ENCODE results near the gene PLA2G7.
"Not testable (repeated sequence)": the region's sequence is repeated elsewhere in the genome, so short reads cannot be mapped to it uniquely, and the experiment has no call there.

The PLA2G7 gene

GRCh38 chr6:46748940-46749503, 13.8 kb upstream of the PLA2G7 start:
- no peak for DNase-seq (ENCODE audit: low read depth in 2 of 2)

GRCh38 chr6:46746696-46747095, 11.5 kb upstream of the PLA2G7 start, which contains the start of gene ANKRD66:
TSS of gene ANKRD66 (plus strand) at chr6:46746933. CDS start at chr6:46751949, 5,016 bp downstream.
- DNase-seq (ENCODE audit: low read depth in 2 of 2): no peak

GRCh38 chr6:46745973-46746372, 10.8 kb upstream of the PLA2G7 start:
- DNase-seq (ENCODE audit: low read depth in 2 of 2): no peak

DNA sequence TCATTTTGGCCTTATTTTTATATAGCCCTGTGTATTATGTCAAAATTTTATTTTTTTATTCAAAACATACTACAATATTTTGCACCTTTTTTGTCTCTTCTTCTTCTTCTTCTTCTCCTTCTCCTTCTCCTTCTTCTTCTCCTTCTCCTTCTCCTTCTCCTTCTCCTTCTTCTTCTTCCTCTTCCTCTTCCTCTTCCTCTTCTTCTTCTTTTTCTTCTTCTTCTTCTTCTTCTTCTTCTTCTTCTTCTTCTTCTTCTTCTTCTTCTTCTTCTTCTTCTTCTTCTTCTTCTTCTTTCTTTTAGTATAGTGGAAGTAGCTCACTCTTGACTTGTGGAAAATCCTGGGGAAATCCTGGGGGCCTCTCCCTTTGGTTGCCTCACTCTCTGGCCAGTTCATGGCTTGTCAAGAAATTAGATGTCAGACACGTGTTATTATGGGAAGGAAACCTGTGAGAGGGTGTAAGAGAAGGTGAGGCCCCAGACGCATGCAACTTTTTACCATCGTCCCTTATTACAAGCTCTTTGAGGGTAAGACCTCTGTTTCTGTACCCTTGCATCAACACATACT, 9.1 kb upstream of the PLA2G7 start:
- DNase-seq (ENCODE audit: low read depth in 2 of 2): not testable (repeated sequence)

- no peak for DNase-seq (ENCODE audit: low read depth in 2 of 2)
These were observed 8.4 kb upstream of the PLA2G7 start for GRCh38 chr6:46743425-46744158.

DNA sequence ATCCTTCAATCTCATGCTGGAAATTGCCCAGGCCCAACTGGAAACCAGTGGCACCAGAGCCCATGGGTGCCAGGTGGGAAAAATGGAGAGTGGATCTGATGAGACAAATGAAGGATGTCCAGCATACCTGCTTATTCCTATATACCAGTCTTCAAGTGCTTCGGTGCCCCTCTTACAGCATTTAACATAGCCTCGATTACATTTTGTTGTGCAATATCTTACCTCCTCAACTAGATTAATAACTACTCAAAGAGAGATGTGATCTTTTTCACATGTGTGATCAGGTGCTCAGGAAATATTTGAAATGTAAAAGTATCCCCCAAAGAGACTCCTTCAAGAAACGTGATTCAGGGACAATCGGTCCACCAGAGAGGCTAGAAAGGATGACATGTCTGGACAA, 6.7 kb upstream of the PLA2G7 start:
- DNase-seq (ENCODE audit: low read depth in 2 of 2): no peak

DNA sequence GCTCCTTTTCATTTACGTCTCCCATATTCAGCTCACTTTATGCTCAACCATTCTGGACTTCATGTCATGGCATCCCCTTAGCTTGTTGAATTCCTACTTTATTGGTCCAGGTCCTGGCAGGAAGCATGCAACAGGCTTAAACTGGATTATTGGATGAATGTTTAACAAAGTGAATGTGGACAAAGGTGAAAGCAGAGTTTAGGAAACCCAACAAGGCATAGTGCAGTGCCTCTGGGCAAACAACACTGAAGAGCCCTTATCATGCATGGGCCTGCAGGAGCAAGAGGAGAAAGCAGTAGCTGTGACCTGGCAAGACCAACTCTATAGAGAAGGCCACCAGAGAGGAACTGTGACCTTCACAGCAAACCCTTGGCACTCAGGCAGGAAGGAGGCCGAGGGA, 6.3 kb upstream of the PLA2G7 start:
- no peak for DNase-seq (ENCODE audit: low read depth in 2 of 2)

GRCh38 chr6:46736906-46737305, 1.7 kb upstream of the PLA2G7 start:
- no peak for DNase-seq (ENCODE audit: low read depth in 2 of 2)

- DNase-seq (ENCODE audit: low read depth in 2 of 2): no peak
These were observed 501 bp upstream of the PLA2G7 start for GRCh38 chr6:46735720-46736031.

DNA sequence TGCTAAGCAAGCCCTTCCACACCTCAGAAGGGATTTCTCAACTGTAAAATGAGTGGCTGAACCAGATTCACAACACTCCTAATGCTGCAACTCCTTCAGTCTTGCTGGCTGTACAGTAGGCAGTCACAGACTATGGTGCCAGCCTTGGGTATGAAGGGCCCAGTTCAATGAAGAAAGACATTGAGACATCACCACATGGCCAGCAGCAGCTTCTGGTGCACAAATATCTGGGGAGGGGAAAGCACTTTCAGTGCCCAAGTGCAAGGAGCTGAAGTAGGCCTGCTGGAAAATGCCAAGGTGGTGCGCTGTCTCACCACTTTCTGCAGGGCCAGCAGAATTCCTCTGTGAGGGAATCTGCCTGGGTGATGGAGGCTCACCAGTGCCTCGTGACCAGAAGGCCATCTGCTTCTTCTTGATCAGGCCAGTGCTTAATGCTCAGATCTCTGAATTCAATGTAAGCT, 1.8 kb downstream of the PLA2G7 start:
- DNase-seq (ENCODE audit: low read depth in 2 of 2): no peak

DNA sequence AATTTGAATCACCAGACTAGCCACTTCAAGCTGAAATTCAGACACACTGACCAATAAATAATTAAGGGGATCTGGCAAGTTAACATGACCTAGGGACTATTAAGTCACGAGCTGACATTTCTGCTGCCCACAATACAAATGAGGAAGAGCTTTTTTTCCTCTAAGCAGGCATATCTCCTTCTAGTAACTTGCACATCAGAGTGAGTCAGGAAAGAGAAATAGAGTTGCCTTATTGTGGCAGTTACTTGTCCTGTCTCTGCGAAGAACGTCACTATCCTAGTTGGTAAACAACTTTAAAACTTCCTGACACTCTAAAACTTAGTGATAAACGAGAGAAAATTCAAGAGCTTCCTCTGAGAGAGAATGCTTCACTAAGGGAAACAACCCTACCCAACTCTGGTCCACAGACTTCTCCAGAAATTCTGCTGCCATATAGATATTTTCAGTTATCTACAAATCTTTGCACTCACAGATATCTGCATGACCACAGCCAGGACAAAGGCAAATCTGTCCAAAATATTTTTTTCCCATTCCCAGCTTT, 4.2 kb downstream of the PLA2G7 start:
- DNase-seq (ENCODE audit: low read depth in 2 of 2): no peak

GRCh38 chr6:46729787-46730326, 5.3 kb downstream of the PLA2G7 start:
- no peak for DNase-seq (ENCODE audit: low read depth in 2 of 2)

DNA sequence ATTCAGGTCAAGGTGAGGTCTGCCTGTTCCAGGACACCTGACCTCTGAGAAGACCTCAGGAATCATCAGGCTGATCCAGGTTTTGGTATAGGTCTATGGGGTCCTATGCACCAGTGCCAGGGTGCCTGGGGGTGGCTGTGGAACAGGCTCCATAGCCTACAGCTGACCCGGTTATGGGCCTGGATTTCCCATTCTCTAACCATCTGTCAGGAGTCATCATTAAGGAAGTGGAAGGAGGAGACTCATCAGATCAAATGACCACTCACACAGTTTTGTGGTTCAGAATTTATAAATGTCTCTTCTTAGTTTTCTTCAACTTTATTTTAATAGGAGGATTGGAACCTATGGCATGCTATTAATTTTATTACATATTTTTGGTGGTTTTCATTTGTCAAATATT, 14.8 kb downstream of the PLA2G7 start:
- DNase-seq (ENCODE audit: low read depth in 2 of 2): no peak

DNA sequence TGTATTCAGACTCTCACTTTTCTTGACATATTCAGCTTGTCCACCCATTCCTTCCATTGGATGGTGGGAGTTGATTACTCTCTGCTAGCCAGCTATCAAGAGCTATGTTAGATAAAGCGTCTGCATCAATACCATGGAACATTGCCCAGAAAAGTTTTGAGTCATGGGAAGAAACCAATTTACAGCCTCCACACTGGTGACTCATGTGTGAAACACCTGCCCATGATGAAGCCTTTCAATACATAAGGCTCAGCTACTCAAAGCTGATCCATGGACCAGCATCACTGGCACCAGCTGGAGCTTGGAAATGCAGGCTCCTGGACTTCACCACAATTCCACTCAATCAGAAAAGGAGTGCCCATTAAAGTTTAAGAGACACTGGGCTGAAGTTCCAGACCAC, 16.1 kb downstream of the PLA2G7 start:
- no peak for DNase-seq (ENCODE audit: low read depth in 2 of 2)

- DNase-seq (ENCODE audit: low read depth in 2 of 2): no peak
These were observed 20.0 kb downstream of the PLA2G7 start for GRCh38 chr6:46715141-46715540.

GRCh38 chr6:46711491-46711890, 23.7 kb downstream of the PLA2G7 start:
- DNase-seq (ENCODE audit: low read depth in 2 of 2): no peak

GRCh38 chr6:46706464-46706863, 28.7 kb downstream of the PLA2G7 start:
- no peak for DNase-seq (ENCODE audit: low read depth in 2 of 2)

DNA sequence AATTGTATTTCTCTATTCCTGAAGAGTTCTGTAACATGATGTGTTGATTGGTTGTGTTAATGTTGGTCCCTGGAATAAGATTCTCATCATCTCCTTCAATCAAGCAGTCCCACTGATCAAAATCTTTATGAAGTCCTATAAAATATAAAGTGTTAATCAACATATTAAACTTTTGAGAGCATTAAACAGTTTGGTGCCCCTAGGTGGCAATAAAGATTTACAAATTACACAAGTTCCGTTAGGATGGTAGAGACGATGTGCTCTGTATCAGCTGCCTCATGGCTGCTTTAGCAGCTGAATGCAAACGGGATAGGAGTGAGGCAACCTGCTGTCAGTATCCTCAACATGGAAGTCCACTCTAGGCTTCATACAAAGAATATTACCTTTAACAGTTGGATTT, 30.6 kb downstream of the PLA2G7 start:
- no peak for DNase-seq (ENCODE audit: low read depth in 2 of 2)

- DNase-seq (ENCODE audit: low read depth in 2 of 2): no peak
These were observed 35.2 kb downstream of the PLA2G7 start for GRCh38 chr6:46699970-46700369.

GRCh38 chr6:46690911-46691451, 44.2 kb downstream of the PLA2G7 start:
- no peak for DNase-seq (ENCODE audit: low read depth in 2 of 2)

- DNase-seq (ENCODE audit: low read depth in 2 of 2): no peak
These were observed 44.9 kb downstream of the PLA2G7 start for GRCh38 chr6:46690141-46690755.

GRCh38 chr6:46689657-46690056, 45.5 kb downstream of the PLA2G7 start:
- DNase-seq (ENCODE audit: low read depth in 2 of 2): no peak

Data from stimulated activated CD4-positive, alpha-beta T cell treated with anti-CD3 and anti-CD28 coated beads, Interleukin-12 subunit alpha, Interleukin-12 subunit beta, amount 100 ng/mL, for 24 hours (primary cell).